Peyer's patch (tissue), 4 donors: ENCODE data around the gene SLCO6A1. TPM values are rescaled to one million over a fixed set of nuclear protein-coding genes. Genes with fewer than 3 reads are reported as not detected.

ENCODE experiments used
- DNase-seq, 3 donors: peaks; one replicate each; pipeline ENCODE4 v3.0.0-alpha.2; 2017 to 2019
- H3K27ac ChIP-seq, 4 donors: fragments of 200-600 bp; sonication (generic); one replicate each; pipeline ENCODE4 v1.5.1; 2016 to 2019
- H3K27me3 ChIP-seq, 2 donors: fragments of 200-600 bp; sonication (generic); one replicate each; pipeline ENCODE4 v1.5.1; 2019
- H3K36me3 ChIP-seq, 3 donors: fragments of 200-600 bp; sonication (generic); one replicate each; pipeline ENCODE4 v1.5.1; 2016 to 2019
- H3K4me1 ChIP-seq, 4 donors: fragments of 200-600 bp; sonication (generic); one replicate each; pipeline ENCODE4 v1.5.1; 2016 to 2019
- H3K4me3 ChIP-seq, 4 donors: fragments of 200-600 bp; sonication (generic); 1 replicate in 3 of 4; 2 replicates in 1 of 4; pipeline ENCODE4 v1.5.1; 2016 to 2019; ENCODE audit warnings: mild to moderate bottlenecking in 1 of 4
- H3K9me3 ChIP-seq, 4 donors: fragments of 200-600 bp; sonication (generic); one replicate each; pipeline ENCODE4 v1.5.1; 2016 to 2019; ENCODE audit warnings: mild to moderate bottlenecking in 1 of 4
- POLR2A ChIP-seq, 2 donors: fragments of 450-650 bp; IDR thresholded peaks; one replicate each; pipeline ENCODE4 v1.5.1; 2017; ENCODE audit warnings: antibody characterized with exemption in 2 of 2, mild to moderate bottlenecking in 2 of 2, moderate library complexity in 2 of 2
- total RNA-seq, 4 donors: library from RNA; depleted of rRNA; stranded (reverse); fragments of >200 nt; gene quantifications; one replicate each; pipeline ENCODE4 v1.1.0, GENCODE V29; 2016
- TF ChIP-seq, protein P1 (sequence below), 6 experiments: fragments of 450-650 bp in 4 of 6; fragments of 200-600 bp in 2 of 6; sonication (generic) in 1 of 6; IDR thresholded peaks; one replicate each; pipeline ENCODE4 v1.5.1; 2017 to 2019; ENCODE audit warnings: antibody characterized with exemption in 6 of 6, mild to moderate bottlenecking in 3 of 6, moderate library complexity in 1 of 6

Gene SLCO6A1, protein sequence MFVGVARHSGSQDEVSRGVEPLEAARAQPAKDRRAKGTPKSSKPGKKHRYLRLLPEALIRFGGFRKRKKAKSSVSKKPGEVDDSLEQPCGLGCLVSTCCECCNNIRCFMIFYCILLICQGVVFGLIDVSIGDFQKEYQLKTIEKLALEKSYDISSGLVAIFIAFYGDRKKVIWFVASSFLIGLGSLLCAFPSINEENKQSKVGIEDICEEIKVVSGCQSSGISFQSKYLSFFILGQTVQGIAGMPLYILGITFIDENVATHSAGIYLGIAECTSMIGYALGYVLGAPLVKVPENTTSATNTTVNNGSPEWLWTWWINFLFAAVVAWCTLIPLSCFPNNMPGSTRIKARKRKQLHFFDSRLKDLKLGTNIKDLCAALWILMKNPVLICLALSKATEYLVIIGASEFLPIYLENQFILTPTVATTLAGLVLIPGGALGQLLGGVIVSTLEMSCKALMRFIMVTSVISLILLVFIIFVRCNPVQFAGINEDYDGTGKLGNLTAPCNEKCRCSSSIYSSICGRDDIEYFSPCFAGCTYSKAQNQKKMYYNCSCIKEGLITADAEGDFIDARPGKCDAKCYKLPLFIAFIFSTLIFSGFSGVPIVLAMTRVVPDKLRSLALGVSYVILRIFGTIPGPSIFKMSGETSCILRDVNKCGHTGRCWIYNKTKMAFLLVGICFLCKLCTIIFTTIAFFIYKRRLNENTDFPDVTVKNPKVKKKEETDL
- total RNA-seq, result not detected

DNA sequence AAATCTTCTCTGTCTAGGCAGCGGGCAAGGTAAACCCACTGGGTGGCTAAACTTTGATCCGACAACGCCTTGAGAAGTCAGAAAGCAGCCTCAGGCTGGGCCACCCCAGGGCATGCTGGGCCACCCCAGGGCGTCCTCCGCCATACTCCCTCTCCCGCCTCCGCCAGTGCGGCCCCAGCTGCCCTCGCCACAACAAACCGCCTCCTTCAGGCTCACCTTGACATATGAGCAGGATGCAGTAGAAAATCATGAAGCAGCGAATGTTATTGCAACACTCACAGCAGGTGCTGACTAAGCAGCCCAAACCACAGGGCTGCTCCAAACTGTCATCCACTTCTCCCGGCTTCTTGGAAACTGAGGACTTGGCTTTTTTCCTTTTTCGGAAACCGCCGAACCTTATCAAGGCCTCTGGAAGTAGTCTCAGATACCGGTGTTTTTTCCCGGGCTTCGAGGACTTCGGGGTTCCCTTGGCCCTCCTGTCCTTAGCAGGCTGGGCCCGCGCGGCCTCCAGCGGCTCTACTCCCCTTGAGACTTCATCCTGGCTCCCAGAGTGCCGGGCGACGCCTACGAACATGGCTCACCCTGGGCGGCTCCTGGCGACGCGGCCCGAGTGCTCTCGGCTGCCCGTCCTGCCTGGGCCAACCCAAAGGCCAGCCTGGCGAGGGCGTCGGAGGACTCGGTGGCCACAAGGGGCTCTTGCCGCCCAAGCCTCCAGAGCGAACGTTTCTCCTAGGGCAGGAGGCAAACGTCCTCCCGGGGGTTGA lies at the start of gene SLCO6A1:
Gene SLCO6A1, minus strand, starts transcription at position 731 of the 764 bp plus-strand sequence. Its CDS starts 157 bp downstream, at position 574.
- no peaks in the 10 kb centered on the region for H3K4me1 ChIP-seq
- H3K27ac ChIP-seq, result no peak within 1 kb of the TSS
- no peak for DNase-seq
- H3K4me3 ChIP-seq, result no peak within 1 kb of the TSS
- no peaks in the 10 kb centered on the region for H3K36me3 ChIP-seq
- no peaks in the 10 kb centered on the region for H3K9me3 ChIP-seq
- H3K27me3 ChIP-seq, result no peaks in the 10 kb centered on the region
- TF ChIP-seq POLR2A (IDR thresholded peaks at IDR 0.05), result no peak
- TF ChIP-seq, protein P1, sequence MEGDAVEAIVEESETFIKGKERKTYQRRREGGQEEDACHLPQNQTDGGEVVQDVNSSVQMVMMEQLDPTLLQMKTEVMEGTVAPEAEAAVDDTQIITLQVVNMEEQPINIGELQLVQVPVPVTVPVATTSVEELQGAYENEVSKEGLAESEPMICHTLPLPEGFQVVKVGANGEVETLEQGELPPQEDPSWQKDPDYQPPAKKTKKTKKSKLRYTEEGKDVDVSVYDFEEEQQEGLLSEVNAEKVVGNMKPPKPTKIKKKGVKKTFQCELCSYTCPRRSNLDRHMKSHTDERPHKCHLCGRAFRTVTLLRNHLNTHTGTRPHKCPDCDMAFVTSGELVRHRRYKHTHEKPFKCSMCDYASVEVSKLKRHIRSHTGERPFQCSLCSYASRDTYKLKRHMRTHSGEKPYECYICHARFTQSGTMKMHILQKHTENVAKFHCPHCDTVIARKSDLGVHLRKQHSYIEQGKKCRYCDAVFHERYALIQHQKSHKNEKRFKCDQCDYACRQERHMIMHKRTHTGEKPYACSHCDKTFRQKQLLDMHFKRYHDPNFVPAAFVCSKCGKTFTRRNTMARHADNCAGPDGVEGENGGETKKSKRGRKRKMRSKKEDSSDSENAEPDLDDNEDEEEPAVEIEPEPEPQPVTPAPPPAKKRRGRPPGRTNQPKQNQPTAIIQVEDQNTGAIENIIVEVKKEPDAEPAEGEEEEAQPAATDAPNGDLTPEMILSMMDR (IDR thresholded peaks at IDR 0.05), result no peak

DNA sequence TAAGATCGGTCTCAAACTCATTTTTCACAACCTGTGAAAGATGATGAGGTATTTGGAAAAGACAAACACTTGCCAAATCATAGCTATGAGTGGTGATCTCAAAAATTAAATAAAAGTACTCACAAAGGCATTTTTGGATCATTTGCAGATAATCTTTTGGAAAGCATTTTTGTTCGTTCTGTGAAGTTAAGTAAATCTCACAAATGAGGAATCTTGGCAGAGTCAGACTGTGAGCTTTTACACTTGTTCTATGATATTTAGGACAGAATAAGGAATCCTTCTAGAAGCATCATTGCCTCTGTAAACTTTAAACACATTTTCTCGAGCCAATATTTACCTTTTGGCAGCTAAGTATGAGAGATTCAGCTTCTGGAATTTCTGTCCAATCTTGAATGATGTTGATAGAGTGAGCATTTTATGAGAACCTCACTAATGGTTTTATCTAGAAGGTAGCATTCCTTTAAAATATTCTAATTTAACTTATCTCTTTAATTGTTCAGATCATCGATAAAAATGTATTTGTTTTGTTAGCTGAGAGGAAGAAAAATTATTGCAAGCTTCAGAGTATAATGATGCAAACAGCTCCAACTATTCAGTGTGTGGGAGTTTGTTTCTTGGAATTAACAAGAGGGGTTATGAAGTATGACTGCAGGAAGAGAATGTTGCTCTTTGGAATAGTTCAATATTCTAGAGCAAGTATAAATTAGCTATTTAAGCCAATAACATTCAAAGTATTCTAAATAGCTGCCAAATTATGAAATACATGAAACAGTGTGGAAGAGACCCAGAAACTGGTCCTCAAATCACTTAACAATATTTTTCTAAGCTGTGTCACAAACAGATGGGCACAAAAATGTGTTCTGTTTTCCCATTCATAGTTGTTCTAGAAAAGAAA lies 48.6 kb upstream of the SLCO6A1 start:
- no peak for DNase-seq
- H3K4me3 ChIP-seq, result no peak overlapping the region

DNA sequence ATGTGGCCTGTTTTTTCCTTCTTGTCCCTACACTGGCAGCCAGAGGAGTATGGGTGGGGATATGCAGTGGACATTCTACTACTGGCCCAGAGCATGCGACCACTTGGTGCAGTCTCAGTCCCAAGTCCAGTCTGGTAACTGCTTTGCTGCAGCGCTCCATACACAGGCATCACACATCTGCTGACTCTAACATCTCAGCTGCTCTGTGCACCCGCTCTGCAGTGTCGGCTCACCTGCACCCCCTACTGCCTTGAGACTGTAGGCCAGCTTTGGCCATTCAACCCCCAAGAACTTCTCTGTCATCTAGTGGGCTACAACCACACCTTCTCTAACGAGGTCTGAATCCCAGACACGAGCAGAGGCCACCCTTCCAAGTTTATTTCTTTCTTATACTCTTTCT lies 46.4 kb upstream of the SLCO6A1 start:
- Histone ChIP-seq H3K4me3 (no peak overlapping the region), H3K4me1 (no peaks in the 10 kb centered on the region), H3K36me3 (no peaks in the 10 kb centered on the region), H3K9me3 (no peaks in the 10 kb centered on the region), H3K27ac (no peak overlapping the region), H3K27me3 (no peaks in the 10 kb centered on the region)
- TF ChIP-seq POLR2A (IDR thresholded peaks at IDR 0.05), result no peak
- TF ChIP-seq, protein P1 (IDR thresholded peaks at IDR 0.05), result no peak
- no peak for DNase-seq

More for the DNA sequence above, 48.6 kb upstream of the SLCO6A1 start:
- H3K27me3 ChIP-seq, result no peaks in the 10 kb centered on the region
- H3K36me3 ChIP-seq, result no peaks in the 10 kb centered on the region
- H3K4me1 ChIP-seq, result no peaks in the 10 kb centered on the region
- TF ChIP-seq, protein P1 (IDR thresholded peaks at IDR 0.05), result no peak
- TF ChIP-seq POLR2A (IDR thresholded peaks at IDR 0.05), result no peak
- no peak overlapping the region for H3K27ac ChIP-seq
- H3K9me3 ChIP-seq, result no peaks in the 10 kb centered on the region

DNA sequence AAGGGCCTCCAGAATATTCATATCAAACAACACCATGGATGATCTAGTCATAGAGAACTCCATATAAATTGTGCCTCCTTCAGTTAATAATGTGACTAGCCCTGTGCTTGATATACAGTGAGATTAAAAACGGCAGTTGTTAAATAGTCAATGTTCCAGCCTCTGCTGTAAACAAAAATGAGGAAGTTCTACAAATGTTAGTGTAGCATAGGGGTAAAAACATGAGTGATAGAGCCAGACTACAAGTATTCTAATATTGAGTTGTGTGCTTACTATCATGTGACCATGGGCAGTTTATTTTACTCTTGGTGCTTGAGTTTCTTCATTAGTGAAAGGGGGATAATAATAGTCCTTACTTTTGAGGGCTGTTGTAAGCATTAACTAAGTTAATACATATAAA lies 43.3 kb upstream of the SLCO6A1 start:
- H3K27ac ChIP-seq, result no peak overlapping the region
- H3K9me3 ChIP-seq, result no peaks in the 10 kb centered on the region
- H3K27me3 ChIP-seq, result no peaks in the 10 kb centered on the region
- H3K4me3 ChIP-seq, result no peak overlapping the region
- no peak for DNase-seq
- H3K36me3 ChIP-seq, result no peaks in the 10 kb centered on the region
- H3K4me1 ChIP-seq, result no peaks in the 10 kb centered on the region
- TF ChIP-seq, protein P1 (IDR thresholded peaks at IDR 0.05), result no peak
- no peak for TF ChIP-seq POLR2A (IDR thresholded peaks at IDR 0.05)
